Measurements from ENCODE around the gene HNRNPK. TPM values are rescaled to one million over a fixed set of nuclear protein-coding genes. Genes with fewer than 3 reads are reported as not detected.
A peak's percentile ranks its signal among the peaks of the same experiment; 100 is the strongest.

HNRNPK gene
- 100 to 1,000 TPM; 310 to 396 (median 360) TPM for total RNA-seq

DNA sequence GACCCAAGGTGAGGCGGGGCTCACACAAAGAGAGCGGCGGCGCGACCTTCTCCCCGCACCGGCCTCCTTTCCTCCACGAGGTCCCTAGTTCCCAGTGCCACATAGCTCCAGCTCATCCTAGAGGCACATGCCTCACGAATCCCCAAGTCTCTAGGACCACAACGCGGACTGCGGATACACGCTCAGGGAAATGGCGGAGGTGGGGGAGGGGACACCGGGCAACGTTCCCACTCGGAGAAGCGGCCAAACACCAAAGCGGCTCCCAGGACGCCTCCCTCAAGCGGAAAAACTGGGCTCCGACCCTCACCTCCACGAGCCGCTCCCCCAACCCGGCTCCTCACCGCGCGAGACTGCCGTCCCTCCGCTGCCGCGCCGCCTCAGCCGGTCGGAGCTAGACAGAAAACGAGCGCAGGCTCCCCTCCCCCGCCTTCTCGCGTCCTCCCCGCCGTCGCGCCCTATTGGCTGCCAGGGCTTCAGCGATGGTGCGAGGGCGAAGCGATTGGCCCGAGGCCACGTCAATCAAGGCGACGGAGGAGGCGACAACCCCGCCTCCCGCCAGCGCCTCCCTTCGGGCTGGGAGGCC, at the start of gene HNRNPK:
HNRNPK (minus strand) TSS at position 404 of the 583 bp plus-strand sequence. CDS start 1,963 bp downstream, outside the sequence.
- H3K36me3 ChIP-seq = peaks cover 0 to 29% (median 4%) of the 10 kb centered on the region in 3 donors
- H3K4me1 ChIP-seq = peaks cover 0 to 39% (median 11%) of the 10 kb centered on the region in 4 donors
- no peaks in the 10 kb centered on the region for H3K27me3 ChIP-seq
- no peaks in the 10 kb centered on the region for H3K9me3 ChIP-seq
- peak within 1 kb of the TSS; percentile 81 to 93 (median 88) for H3K4me3 ChIP-seq
- peak within 1 kb of the TSS; percentile 97 to 99 (median 98) for H3K27ac ChIP-seq
- no peak for TF ChIP-seq POLR2A (IDR thresholded peaks at IDR 0.05)
- TF ChIP-seq, protein P1, sequence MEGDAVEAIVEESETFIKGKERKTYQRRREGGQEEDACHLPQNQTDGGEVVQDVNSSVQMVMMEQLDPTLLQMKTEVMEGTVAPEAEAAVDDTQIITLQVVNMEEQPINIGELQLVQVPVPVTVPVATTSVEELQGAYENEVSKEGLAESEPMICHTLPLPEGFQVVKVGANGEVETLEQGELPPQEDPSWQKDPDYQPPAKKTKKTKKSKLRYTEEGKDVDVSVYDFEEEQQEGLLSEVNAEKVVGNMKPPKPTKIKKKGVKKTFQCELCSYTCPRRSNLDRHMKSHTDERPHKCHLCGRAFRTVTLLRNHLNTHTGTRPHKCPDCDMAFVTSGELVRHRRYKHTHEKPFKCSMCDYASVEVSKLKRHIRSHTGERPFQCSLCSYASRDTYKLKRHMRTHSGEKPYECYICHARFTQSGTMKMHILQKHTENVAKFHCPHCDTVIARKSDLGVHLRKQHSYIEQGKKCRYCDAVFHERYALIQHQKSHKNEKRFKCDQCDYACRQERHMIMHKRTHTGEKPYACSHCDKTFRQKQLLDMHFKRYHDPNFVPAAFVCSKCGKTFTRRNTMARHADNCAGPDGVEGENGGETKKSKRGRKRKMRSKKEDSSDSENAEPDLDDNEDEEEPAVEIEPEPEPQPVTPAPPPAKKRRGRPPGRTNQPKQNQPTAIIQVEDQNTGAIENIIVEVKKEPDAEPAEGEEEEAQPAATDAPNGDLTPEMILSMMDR (IDR thresholded peaks at IDR 0.05) = no peak
- peak; percentile 98 to 100 (median 99) for DNase-seq

DNA sequence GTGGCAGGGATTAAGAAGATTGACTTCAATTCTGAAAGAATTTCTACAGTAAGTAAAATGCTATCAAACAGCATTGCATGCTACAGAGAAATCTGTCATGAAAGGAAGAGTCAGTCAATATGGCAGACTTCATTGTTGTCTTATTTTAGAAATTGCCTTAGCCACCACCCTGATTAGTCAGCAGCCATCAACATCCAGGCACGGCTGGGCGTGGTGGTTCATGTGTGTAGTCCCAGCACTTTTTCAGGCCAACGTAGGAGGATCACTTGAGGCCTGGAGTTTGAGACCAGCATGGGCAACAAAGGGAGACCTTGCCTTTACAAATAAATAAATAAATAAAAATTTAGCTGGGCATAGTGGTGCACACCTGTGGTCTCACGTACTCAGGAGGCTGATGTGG, 47.2 kb upstream of the HNRNPK start:
- Histone ChIP-seq H3K36me3 (no peaks in the 10 kb centered on the region), H3K4me3 (no peak overlapping the region), H3K27ac (no peak overlapping the region), H3K27me3 (no peaks in the 10 kb centered on the region), H3K4me1 (no peaks in the 10 kb centered on the region), H3K9me3 (no peaks in the 10 kb centered on the region)
- TF ChIP-seq POLR2A (IDR thresholded peaks at IDR 0.05) = no peak
- TF ChIP-seq, protein P1 (IDR thresholded peaks at IDR 0.05) = no peak
- no peak for DNase-seq

DNA sequence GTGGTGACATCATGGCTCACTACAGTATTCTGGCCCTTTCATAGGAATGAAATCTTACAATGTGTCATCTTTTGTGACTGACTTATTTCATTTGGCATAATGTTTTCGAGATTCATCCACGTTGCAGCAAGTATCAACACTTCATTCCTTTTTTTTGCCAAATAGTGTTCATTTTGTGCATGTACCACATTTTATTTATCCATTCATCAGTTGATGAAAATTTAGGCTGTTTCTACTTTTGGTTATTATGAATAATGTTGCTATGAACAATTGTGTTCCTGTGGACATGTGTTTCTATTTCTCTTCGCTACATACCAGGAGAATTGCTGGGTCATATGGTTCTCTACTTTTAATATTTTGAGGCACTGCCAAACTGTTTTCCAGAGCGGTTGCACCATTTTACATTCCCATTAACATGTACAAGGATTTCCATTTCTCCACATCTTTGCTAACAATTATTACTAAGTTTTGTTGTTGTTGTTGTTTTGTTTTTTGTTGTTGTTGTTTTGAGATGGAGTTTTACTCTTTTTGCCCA, 44.1 kb upstream of the HNRNPK start:
- no peak overlapping the region for H3K27ac ChIP-seq
- TF ChIP-seq POLR2A (IDR thresholded peaks at IDR 0.05) = no peak
- TF ChIP-seq, protein P1 (IDR thresholded peaks at IDR 0.05) = no peak
- H3K27me3 ChIP-seq = no peaks in the 10 kb centered on the region
- H3K4me1 ChIP-seq = no peaks in the 10 kb centered on the region
- no peaks in the 10 kb centered on the region for H3K9me3 ChIP-seq
- H3K36me3 ChIP-seq = no peaks in the 10 kb centered on the region
- H3K4me3 ChIP-seq = no peak overlapping the region
- no peak for DNase-seq

DNA sequence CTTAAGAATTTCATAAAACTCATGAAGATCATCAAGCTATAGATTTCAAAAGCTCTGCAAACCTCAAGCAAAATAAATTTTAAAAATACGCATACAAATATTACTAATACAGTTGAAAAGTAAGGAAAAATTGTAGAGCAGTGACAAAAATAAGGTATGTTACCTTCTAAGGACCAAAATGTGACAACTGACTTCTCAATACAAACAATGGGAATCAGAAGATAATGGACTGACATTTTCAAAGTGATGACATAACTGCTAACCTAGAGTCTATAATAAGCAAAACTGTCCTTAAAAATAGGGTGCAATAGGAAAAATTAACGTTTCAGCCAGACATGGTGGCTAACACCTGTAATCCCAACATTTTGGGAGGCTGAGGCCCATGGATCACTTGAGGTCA, 27.6 kb upstream of the HNRNPK start:
- DNase-seq = no peak
- H3K36me3 ChIP-seq = no peaks in the 10 kb centered on the region
- no peak for TF ChIP-seq POLR2A (IDR thresholded peaks at IDR 0.05)
- TF ChIP-seq, protein P1 (IDR thresholded peaks at IDR 0.05) = no peak
- no peaks in the 10 kb centered on the region for H3K27me3 ChIP-seq
- no peak overlapping the region for H3K27ac ChIP-seq
- no peaks in the 10 kb centered on the region for H3K4me1 ChIP-seq
- no peaks in the 10 kb centered on the region for H3K9me3 ChIP-seq
- no peak overlapping the region for H3K4me3 ChIP-seq

DNA sequence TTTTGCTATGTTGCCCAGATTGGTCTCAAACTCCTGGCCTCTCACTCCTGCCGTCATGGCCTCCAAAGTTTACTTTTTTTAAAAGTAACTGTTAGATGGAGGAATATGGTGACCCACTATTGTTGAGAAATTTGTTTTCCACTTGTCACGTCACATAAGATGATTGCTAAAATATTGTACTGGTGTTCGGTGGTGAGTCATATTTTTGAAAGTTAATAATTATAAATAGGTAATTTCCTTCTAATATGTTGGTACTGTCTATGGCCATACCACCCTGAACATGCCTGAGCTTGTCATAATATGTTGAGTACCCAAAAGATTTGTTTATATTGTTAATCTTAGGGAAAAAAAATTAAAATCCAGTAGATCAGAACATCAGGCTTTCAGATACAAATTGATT, 23.2 kb upstream of the HNRNPK start:
- TF ChIP-seq, protein P1 (IDR thresholded peaks at IDR 0.05) = no peak
- TF ChIP-seq POLR2A (IDR thresholded peaks at IDR 0.05) = no peak
- DNase-seq = no peak
- Histone ChIP-seq H3K36me3 (no peaks in the 10 kb centered on the region), H3K9me3 (no peaks in the 10 kb centered on the region), H3K4me3 (no peak overlapping the region), H3K4me1 (no peaks in the 10 kb centered on the region), H3K27me3 (no peaks in the 10 kb centered on the region), H3K27ac (no peak overlapping the region)
